SJSA1 (cell line): ENCODE data around the gene FALEC. TPM values are rescaled to one million over a fixed set of nuclear protein-coding genes. Genes with fewer than 3 reads are reported as not detected.

Experiments used
- DNase-seq, 2 experiments: peaks; one replicate each; pipeline ENCODE4 v3.0.0-alpha.2; 2015 to 2020; ENCODE audit warnings: low spot score in 2 of 2, low read depth in 1 of 2
- H3K27ac ChIP-seq: fragments of 250-450 bp; sonication (Bioruptor Pico); 2 replicates; pipeline ENCODE4 v1.5.1; 2020; ENCODE audit warnings: mild to moderate bottlenecking, moderate library complexity
- H3K27me3 ChIP-seq: fragments of 250-450 bp; sonication (Bioruptor Pico); replicated peaks from 2 replicates; pipeline ENCODE4 v1.5.1; 2020; ENCODE audit warnings: mild to moderate bottlenecking, moderate library complexity
- H3K36me3 ChIP-seq: fragments of 250-450 bp; sonication (Bioruptor Pico); 2 replicates; pipeline ENCODE4 v1.5.1; 2020; ENCODE audit warnings: mild to moderate bottlenecking
- H3K4me1 ChIP-seq: fragments of 250-450 bp; sonication (Bioruptor Pico); replicated peaks from 2 replicates; pipeline ENCODE4 v1.6.1; 2021; ENCODE audit warnings: mild to moderate bottlenecking
- H3K4me3 ChIP-seq: fragments of 250-450 bp; sonication (Bioruptor Pico); 2 replicates; pipeline ENCODE4 v1.5.1; 2020; ENCODE audit warnings: mild to moderate bottlenecking
- H3K9me3 ChIP-seq: fragments of 250-450 bp; sonication (Bioruptor Pico); replicated peaks from 2 replicates; pipeline ENCODE4 v1.5.1; 2020; ENCODE audit warnings: mild to moderate bottlenecking
- total RNA-seq: library from RNA; depleted of rRNA; stranded (reverse); fragments of >200 nt; shearing (Covaris generic); gene quantifications from 2 replicates; pipeline ENCODE4 v1.2.3, GENCODE V29; 2014

Gene FALEC
- total RNA-seq, 1 experiment from 2014 or later: not detected

GRCh38 chr1:150553392-150554085, 38.0 kb downstream of the FALEC start:
- Histone ChIP-seq H3K27ac (no peak overlapping the region), H3K4me3 (no peak overlapping the region), H3K27me3 (no peaks in the 10 kb centered on the region), H3K4me1 (peaks cover 14% of the 10 kb centered on the region), H3K36me3 (no peaks in the 10 kb centered on the region), H3K9me3 (no peaks in the 10 kb centered on the region)
- DNase-seq: no peak

DNA sequence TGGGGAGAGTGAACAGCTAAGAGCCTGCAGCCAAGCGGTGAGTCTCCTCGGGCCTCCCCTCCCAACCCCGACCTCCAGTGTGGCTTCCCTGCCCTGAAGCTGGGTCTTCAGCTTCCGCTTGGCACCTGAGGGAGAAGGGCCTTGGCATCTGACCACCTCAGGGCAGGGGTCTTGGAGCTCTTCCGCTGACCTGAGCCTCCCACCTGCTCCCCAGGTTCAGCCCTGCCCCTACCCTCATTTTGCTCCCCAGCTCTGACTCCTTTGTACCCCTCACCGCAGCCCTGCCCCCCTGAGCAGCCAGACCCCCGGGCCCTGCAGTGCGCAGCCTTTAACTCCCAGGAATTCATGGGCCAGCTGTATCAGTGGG, 38.5 kb downstream of the FALEC start:
- no peak overlapping the region for H3K4me3 ChIP-seq
- H3K27ac ChIP-seq: no peak overlapping the region
- peaks cover 10% of the 10 kb centered on the region for H3K4me1 ChIP-seq

DNA sequence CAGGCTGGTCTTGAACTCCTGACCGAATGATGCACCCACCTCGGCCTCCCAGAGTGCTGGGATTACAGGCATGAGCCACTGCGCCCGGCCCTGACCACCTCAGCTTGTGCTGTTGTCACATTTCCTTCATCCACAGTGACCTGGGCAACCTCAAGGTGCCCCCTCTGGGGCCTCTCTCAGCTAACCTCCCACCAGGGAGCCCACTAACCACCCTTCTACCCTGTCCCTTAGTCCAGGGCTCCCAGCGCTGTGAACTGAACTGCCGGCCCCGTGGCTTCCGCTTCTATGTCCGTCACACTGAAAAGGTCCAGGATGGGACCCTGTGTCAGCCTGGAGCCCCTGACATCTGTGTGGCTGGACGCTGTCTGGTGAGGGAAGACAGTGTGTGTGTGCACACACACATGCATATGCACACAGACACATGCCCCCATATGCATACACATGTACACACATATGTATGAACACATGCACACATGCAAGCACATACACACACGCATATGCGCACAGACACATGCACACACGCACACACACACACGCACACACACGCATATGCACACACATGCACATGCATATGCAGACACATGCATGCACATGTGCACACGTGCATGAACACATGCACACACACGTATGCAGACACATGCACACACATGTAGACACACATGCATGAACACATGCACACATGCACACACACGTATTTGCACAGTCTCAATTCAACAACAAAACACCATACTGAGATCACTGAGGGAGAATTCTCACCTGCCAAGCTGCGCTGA, 39.8 kb downstream of the FALEC start:
- Histone ChIP-seq H3K27me3 (no peaks in the 10 kb centered on the region), H3K9me3 (no peaks in the 10 kb centered on the region), H3K4me1 (peaks cover 7% of the 10 kb centered on the region), H3K36me3 (no peaks in the 10 kb centered on the region), H3K4me3 (no peak overlapping the region), H3K27ac (no peak overlapping the region)
- DNase-seq: no peak

More for the DNA sequence above, 38.5 kb downstream of the FALEC start:
- DNase-seq: no peak
- Histone ChIP-seq H3K27me3 (no peaks in the 10 kb centered on the region), H3K36me3 (no peaks in the 10 kb centered on the region), H3K9me3 (no peaks in the 10 kb centered on the region)

GRCh38 chr1:150555971-150556865, 40.7 kb downstream of the FALEC start:
- H3K36me3 ChIP-seq: no peaks in the 10 kb centered on the region
- no peaks in the 10 kb centered on the region for H3K9me3 ChIP-seq
- no peak for DNase-seq
- H3K27ac ChIP-seq: no peak overlapping the region
- peaks cover 14% of the 10 kb centered on the region for H3K4me1 ChIP-seq
- H3K4me3 ChIP-seq: no peak overlapping the region
- H3K27me3 ChIP-seq: no peaks in the 10 kb centered on the region

GRCh38 chr1:150557065-150557600, 41.6 kb downstream of the FALEC start:
- H3K36me3 ChIP-seq: no peaks in the 10 kb centered on the region
- H3K4me3 ChIP-seq: no peak overlapping the region
- H3K27ac ChIP-seq: no peak overlapping the region
- no peaks in the 10 kb centered on the region for H3K27me3 ChIP-seq
- DNase-seq: no peak
- no peaks in the 10 kb centered on the region for H3K9me3 ChIP-seq
- peaks cover 22% of the 10 kb centered on the region for H3K4me1 ChIP-seq

- Histone ChIP-seq H3K36me3 (no peaks in the 10 kb centered on the region), H3K27me3 (no peaks in the 10 kb centered on the region), H3K27ac (no peak overlapping the region), H3K9me3 (no peaks in the 10 kb centered on the region), H3K4me3 (no peak overlapping the region), H3K4me1 (peaks cover 24% of the 10 kb centered on the region)
- DNase-seq: no peak
These were observed 42.3 kb downstream of the FALEC start for GRCh38 chr1:150557813-150558212.

- H3K4me1 ChIP-seq: peaks cover 29% of the 10 kb centered on the region
- no peak overlapping the region for H3K27ac ChIP-seq
- no peaks in the 10 kb centered on the region for H3K36me3 ChIP-seq
- no peak for DNase-seq
- H3K9me3 ChIP-seq: no peaks in the 10 kb centered on the region
- no peaks in the 10 kb centered on the region for H3K27me3 ChIP-seq
- no peak overlapping the region for H3K4me3 ChIP-seq
These were observed 42.8 kb downstream of the FALEC start for GRCh38 chr1:150558303-150558704.

DNA sequence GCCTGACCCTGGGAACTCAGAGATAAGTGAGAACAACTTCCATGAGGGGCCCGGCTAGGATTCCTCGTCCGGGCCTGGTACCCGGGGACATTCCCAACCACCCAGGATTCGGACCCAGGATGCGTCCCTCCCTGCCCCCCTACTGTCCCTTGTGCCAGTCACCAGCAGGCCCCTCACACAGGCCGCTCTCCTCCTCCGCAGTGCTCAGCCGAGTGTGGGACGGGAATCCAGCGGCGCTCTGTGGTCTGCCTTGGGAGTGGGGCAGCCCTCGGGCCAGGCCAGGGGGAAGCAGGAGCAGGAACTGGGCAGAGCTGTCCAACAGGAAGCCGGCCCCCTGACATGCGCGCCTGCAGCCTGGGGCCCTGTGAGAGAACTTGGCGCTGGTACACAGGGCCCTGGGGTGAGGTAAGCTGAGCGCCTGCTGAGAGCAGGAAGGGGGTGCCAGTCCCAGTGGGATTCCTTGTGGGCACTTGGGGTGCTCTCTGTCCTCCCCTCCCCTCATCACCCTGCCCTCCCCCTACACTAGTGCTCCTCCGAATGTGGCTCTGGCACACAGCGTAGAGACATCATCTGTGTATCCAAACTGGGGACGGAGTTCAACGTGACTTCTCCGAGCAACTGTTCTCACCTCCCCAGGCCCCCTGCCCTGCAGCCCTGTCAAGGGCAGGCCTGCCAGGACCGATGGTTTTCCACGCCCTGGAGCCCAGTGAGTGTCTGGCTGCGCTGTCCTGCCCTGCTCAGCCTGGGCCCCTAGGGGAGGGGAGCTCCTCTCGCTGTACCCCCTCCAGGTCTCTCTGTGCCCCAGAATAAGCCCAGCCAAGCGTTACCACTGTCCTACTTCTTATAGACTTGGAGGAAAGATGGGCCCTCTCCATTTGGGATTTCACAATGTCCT, 43.5 kb downstream of the FALEC start:
- no peak overlapping the region for H3K27ac ChIP-seq
- H3K27me3 ChIP-seq: no peaks in the 10 kb centered on the region
- H3K36me3 ChIP-seq: no peaks in the 10 kb centered on the region
- no peak overlapping the region for H3K4me3 ChIP-seq
- DNase-seq: peak in 1 of 2 experiments; percentile 1
- no peaks in the 10 kb centered on the region for H3K9me3 ChIP-seq
- H3K4me1 ChIP-seq: peaks cover 36% of the 10 kb centered on the region

DNA sequence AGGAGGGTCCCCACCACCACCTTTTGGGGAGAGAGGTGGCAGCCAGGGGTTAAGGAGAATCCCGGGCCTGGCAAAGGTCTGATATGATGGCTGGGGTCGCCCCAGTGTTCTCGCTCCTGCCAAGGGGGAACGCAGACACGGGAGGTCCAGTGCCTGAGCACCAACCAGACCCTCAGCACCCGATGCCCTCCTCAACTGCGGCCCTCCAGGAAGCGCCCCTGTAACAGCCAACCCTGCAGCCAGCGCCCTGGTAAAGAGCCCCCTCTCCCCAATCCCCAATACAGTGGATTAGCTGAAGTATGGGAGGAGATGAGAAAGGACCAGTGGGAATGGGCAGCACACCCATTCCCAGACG, 44.1 kb downstream of the FALEC start:
- Histone ChIP-seq H3K27me3 (no peaks in the 10 kb centered on the region), H3K4me1 (peaks cover 39% of the 10 kb centered on the region), H3K36me3 (no peaks in the 10 kb centered on the region), H3K9me3 (no peaks in the 10 kb centered on the region), H3K27ac (no peak overlapping the region), H3K4me3 (no peak overlapping the region)
- DNase-seq: no peak

- no peak overlapping the region for H3K4me3 ChIP-seq
- H3K36me3 ChIP-seq: no peaks in the 10 kb centered on the region
- no peak overlapping the region for H3K27ac ChIP-seq
- DNase-seq: peak; percentile 48 to 75
- no peaks in the 10 kb centered on the region for H3K27me3 ChIP-seq
- H3K4me1 ChIP-seq: peaks cover 39% of the 10 kb centered on the region
- no peaks in the 10 kb centered on the region for H3K9me3 ChIP-seq
These were observed 44.5 kb downstream of the FALEC start for GRCh38 chr1:150560011-150560438.

DNA sequence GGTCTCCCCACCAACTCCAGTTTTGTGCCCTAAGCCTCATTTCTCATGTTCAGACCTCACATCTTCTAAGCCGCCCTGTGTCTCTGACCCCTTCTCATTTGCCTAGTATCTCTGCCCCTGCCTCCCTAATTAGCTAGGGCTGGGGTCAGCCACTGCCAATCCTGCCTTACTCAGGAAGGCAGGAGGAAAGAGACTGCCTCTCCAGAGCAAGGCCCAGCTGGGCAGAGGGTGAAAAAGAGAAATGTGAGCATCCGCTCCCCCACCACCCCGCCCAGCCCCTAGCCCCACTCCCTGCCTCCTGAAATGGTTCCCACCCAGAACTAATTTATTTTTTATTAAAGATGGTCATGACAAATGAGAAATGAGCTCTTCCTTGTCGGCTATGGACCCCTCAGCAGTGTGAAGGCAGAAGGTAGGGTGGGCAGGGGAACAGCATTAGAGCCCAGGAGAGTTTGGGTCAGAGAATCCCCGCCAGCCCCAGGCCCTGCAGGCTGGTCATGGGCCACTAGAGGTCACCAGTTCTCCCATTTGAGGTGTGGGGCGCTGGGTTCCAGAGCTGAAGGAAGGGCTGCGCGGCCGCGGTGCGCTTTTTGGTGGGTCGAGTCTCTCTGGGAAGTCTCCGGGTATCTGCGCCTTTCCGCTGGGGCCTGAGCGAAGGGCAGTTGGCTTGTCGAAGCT, 45.2 kb downstream of the FALEC start:
- no peaks in the 10 kb centered on the region for H3K36me3 ChIP-seq
- H3K27ac ChIP-seq: peak overlapping the region; percentile 96
- no peaks in the 10 kb centered on the region for H3K9me3 ChIP-seq
- H3K4me1 ChIP-seq: peaks cover 39% of the 10 kb centered on the region
- DNase-seq: peak in 1 of 2 experiments; percentile 91
- H3K27me3 ChIP-seq: no peaks in the 10 kb centered on the region
- H3K4me3 ChIP-seq: peak overlapping the region; percentile 40

DNA sequence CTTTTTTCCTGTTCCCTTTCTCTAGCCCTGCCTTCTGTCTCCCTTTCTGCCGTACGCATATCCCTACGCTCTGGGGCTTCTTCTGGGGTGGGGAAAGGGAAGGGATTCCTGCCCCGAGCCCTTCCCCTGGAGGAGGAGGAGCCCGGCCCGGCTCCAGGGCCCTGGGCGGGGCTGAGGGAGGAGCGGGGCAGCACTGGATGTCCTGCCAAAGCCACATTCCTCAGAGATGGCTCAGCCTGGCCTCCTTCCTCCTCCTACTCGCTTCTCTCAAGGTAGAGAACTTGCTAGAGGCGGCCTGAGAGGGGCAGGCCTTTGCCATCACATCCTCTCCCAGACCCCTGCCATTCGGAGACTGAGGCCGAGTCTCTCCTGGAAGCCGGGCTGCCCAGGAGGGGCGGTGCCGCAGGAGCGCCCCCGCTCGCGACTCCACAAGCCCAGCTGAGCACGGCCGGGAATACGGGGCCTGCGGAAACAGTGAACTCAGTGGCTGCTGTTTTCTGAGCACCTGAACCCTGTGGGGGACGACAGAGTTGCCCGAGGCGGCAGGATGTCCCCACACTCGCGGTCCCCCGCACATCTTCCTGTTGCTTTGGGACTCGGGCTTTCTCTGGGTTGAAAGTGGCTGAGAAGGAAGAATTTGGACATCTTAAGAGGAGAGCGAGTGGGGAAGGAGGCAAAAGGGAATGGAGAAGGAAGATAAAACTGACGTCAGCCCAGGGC, 45.9 kb downstream of the FALEC start:
- Histone ChIP-seq H3K36me3 (peaks cover under 1% of the 10 kb centered on the region; the same call in 1 of the 2 replicates), H3K27ac (peak overlapping the region; percentile 96), H3K27me3 (no peaks in the 10 kb centered on the region), H3K9me3 (no peaks in the 10 kb centered on the region), H3K4me3 (peak overlapping the region; percentile 40), H3K4me1 (peaks cover 39% of the 10 kb centered on the region)
- peak; percentile 98 to 100 for DNase-seq
